ENCODE measurements around the gene FGB.

GRCh38 chr4:154569584-154569983, 6.8 kb downstream of the FGB start:
- TF ChIP-seq CTCF (conservative IDR thresholded peaks at IDR 0.05 in 1 of 2, IDR thresholded peaks at IDR 0.05 in 1 of 2; ENCODE audit: extremely low read depth in 1 of 2, insufficient read depth in 1 of 2, low read depth in 1 of 2, low read length in 2 of 2): no peak
- TF ChIP-seq EZH2 (IDR thresholded peaks at IDR 0.05; ENCODE audit: borderline replicate concordance, low read length): no peak

All from mammary epithelial cell (primary cell).